GF-D8 (cell line): ENCODE measurements around the gene UVSSA.
"Not testable (repeated sequence)": the region's sequence is repeated elsewhere in the genome, so short reads cannot be mapped to it uniquely, and the experiment has no call there.

Experiments
- DNase-seq: peaks from one replicate; lab custom pipeline; 2025; lab: John Stamatoyannopoulos, UW

Gene UVSSA

DNA sequence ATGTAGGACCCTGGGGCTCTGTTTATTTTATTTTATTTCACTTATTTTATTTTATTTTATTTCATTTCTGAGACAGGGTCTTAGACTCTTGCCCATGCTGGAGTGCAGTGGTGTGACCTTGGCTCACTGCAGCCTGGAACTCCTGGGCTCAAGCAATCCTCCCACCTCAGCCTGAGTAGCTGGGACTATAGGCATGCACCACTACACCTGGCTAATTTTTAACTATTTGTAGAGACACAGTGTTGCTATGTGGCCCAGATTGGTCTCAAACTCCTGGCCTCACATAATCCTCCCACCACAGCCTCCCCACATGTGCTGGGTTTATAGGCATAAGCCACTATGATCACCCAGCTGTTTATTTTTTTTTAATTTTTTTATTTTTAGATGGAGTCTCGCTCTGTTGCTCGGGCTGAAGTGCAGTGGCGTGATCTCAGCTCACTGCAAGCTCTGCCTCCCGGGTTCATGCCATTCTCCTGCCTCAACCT lies 96.7 kb downstream of the UVSSA start:
- DNase-seq: not testable (repeated sequence)
